Measurements from ENCODE around the gene TPO. TPM values are rescaled to one million over a fixed set of nuclear protein-coding genes. Genes with fewer than 3 reads are reported as not detected.

The TPO gene
- total and polyA plus RNA-seq, 5 donors = 1.3 to 2.0 (median 1.4) TPM; not detected in 1

- intact Hi-C loops (cut with DNase I) = no loop called here
- DNase-seq (no peak), ATAC-seq (no peak)
- H3K27me3 ChIP-seq (ENCODE audit: control insufficient read depth, insufficient read depth) = no peaks in the 10 kb centered on the region
- no peaks in the 10 kb centered on the region for H3K4me1 ChIP-seq (ENCODE audit: control insufficient read depth, insufficient read depth, low read length)
- H3K9me3 ChIP-seq (ENCODE audit: control insufficient read depth, low read length) = no peaks in the 10 kb centered on the region
- no peak overlapping the region for H3K27ac ChIP-seq (ENCODE audit: low read length)
- no peak overlapping the region for H3K4me3 ChIP-seq (ENCODE audit: low read length)
- WGBS = 94% methylated on average over 3 of the region's 3 CpGs
Observed at GRCh38 chr2:1427086-1427485, 13.8 kb downstream of the TPO start.

GRCh38 chr2:1429895-1430294 is 16.6 kb downstream of the TPO start:
- no peak overlapping the region for H3K4me3 ChIP-seq (ENCODE audit: low read length)
- WGBS = 80% methylated on average over 2 of the region's 2 CpGs
- no peaks in the 10 kb centered on the region for H3K27me3 ChIP-seq (ENCODE audit: control insufficient read depth, insufficient read depth)
- ATAC-seq = no peak
- DNase-seq = no peak
- intact Hi-C loops (cut with DNase I) = no loop called here
- no peaks in the 10 kb centered on the region for H3K9me3 ChIP-seq (ENCODE audit: control insufficient read depth, low read length)
- H3K27ac ChIP-seq (ENCODE audit: low read length) = no peak overlapping the region
- no peaks in the 10 kb centered on the region for H3K4me1 ChIP-seq (ENCODE audit: control insufficient read depth, insufficient read depth, low read length)

- WGBS = 81% methylated on average over 2 of the region's 2 CpGs
- Histone ChIP-seq H3K27ac (ENCODE audit: low read length) (no peak overlapping the region), H3K9me3 (ENCODE audit: control insufficient read depth, low read length) (no peaks in the 10 kb centered on the region), H3K4me1 (ENCODE audit: control insufficient read depth, insufficient read depth, low read length) (no peaks in the 10 kb centered on the region), H3K27me3 (ENCODE audit: control insufficient read depth, insufficient read depth) (no peaks in the 10 kb centered on the region), H3K4me3 (ENCODE audit: low read length) (no peak overlapping the region)
- ATAC-seq = no peak
- intact Hi-C loops (cut with DNase I) = no loop called here
- DNase-seq = no peak
Observed at GRCh38 chr2:1430491-1430890, 17.2 kb downstream of the TPO start.

GRCh38 chr2:1431886-1432400 is 18.7 kb downstream of the TPO start:
- DNase-seq = no peak

GRCh38 chr2:1432726-1433125 is 19.5 kb downstream of the TPO start:
- 84% methylated on average over 2 of the region's 2 CpGs for WGBS
- Histone ChIP-seq H3K27me3 (ENCODE audit: control insufficient read depth, insufficient read depth) (no peaks in the 10 kb centered on the region), H3K27ac (ENCODE audit: low read length) (no peak overlapping the region), H3K4me3 (ENCODE audit: low read length) (no peak overlapping the region), H3K4me1 (ENCODE audit: control insufficient read depth, insufficient read depth, low read length) (no peaks in the 10 kb centered on the region), H3K9me3 (ENCODE audit: control insufficient read depth, low read length) (no peaks in the 10 kb centered on the region)
- no peak for DNase-seq
- intact Hi-C loops (cut with DNase I) = no loop called here
- no peak for ATAC-seq

More at GRCh38 chr2:1431886-1432400, 18.7 kb downstream of the TPO start:
- Histone ChIP-seq H3K4me1 (ENCODE audit: control insufficient read depth, insufficient read depth, low read length) (no peaks in the 10 kb centered on the region), H3K27me3 (ENCODE audit: control insufficient read depth, insufficient read depth) (no peaks in the 10 kb centered on the region), H3K9me3 (ENCODE audit: control insufficient read depth, low read length) (no peaks in the 10 kb centered on the region), H3K4me3 (ENCODE audit: low read length) (no peak overlapping the region), H3K27ac (ENCODE audit: low read length) (no peak overlapping the region)
- no peak for ATAC-seq
- WGBS = 82% methylated on average over 6 of the region's 6 CpGs
- intact Hi-C loops (cut with DNase I) = no loop called here

- Histone ChIP-seq H3K4me3 (ENCODE audit: low read length) (no peak overlapping the region), H3K27ac (ENCODE audit: low read length) (no peak overlapping the region), H3K9me3 (ENCODE audit: control insufficient read depth, low read length) (no peaks in the 10 kb centered on the region), H3K4me1 (ENCODE audit: control insufficient read depth, insufficient read depth, low read length) (no peaks in the 10 kb centered on the region), H3K27me3 (ENCODE audit: control insufficient read depth, insufficient read depth) (no peaks in the 10 kb centered on the region)
- intact Hi-C loops (cut with DNase I) = no loop called here
- WGBS = 89% methylated on average over 9 of the region's 9 CpGs
- DNase-seq = no peak
- no peak for ATAC-seq
Observed at GRCh38 chr2:1436369-1436768, 23.1 kb downstream of the TPO start.

- intact Hi-C loops (cut with DNase I) = no loop called here
- Histone ChIP-seq H3K4me1 (ENCODE audit: control insufficient read depth, insufficient read depth, low read length) (no peaks in the 10 kb centered on the region), H3K9me3 (ENCODE audit: control insufficient read depth, low read length) (no peaks in the 10 kb centered on the region), H3K4me3 (ENCODE audit: low read length) (no peak overlapping the region), H3K27ac (ENCODE audit: low read length) (no peak overlapping the region), H3K27me3 (ENCODE audit: control insufficient read depth, insufficient read depth) (no peaks in the 10 kb centered on the region)
- 84% methylated on average over 11 of the region's 11 CpGs for WGBS
- ATAC-seq = no peak
- DNase-seq = no peak
Observed at GRCh38 chr2:1437101-1437500, 23.8 kb downstream of the TPO start.

GRCh38 chr2:1437537-1437936 is 24.3 kb downstream of the TPO start:
- WGBS = 85% methylated on average over 4 of the region's 4 CpGs
- H3K27me3 ChIP-seq (ENCODE audit: control insufficient read depth, insufficient read depth) = no peaks in the 10 kb centered on the region
- DNase-seq = no peak
- H3K9me3 ChIP-seq (ENCODE audit: control insufficient read depth, low read length) = no peaks in the 10 kb centered on the region
- no peak overlapping the region for H3K27ac ChIP-seq (ENCODE audit: low read length)
- no peak overlapping the region for H3K4me3 ChIP-seq (ENCODE audit: low read length)
- H3K4me1 ChIP-seq (ENCODE audit: control insufficient read depth, insufficient read depth, low read length) = no peaks in the 10 kb centered on the region
- intact Hi-C loops (cut with DNase I) = no loop called here
- ATAC-seq = no peak

- no peak for ATAC-seq
- 83% methylated on average over 6 of the region's 6 CpGs for WGBS
- no peaks in the 10 kb centered on the region for H3K4me1 ChIP-seq (ENCODE audit: control insufficient read depth, insufficient read depth, low read length)
- intact Hi-C loops (cut with DNase I) = no loop called here
- H3K9me3 ChIP-seq (ENCODE audit: control insufficient read depth, low read length) = no peaks in the 10 kb centered on the region
- H3K27me3 ChIP-seq (ENCODE audit: control insufficient read depth, insufficient read depth) = no peaks in the 10 kb centered on the region
- no peak overlapping the region for H3K27ac ChIP-seq (ENCODE audit: low read length)
- no peak for DNase-seq
- H3K4me3 ChIP-seq (ENCODE audit: low read length) = no peak overlapping the region
Observed at GRCh38 chr2:1438972-1439371, 25.7 kb downstream of the TPO start.

GRCh38 chr2:1440581-1440980 is 27.3 kb downstream of the TPO start:
- Histone ChIP-seq H3K27me3 (ENCODE audit: control insufficient read depth, insufficient read depth) (no peaks in the 10 kb centered on the region), H3K4me1 (ENCODE audit: control insufficient read depth, insufficient read depth, low read length) (no peaks in the 10 kb centered on the region), H3K9me3 (ENCODE audit: control insufficient read depth, low read length) (no peaks in the 10 kb centered on the region), H3K4me3 (ENCODE audit: low read length) (no peak overlapping the region), H3K27ac (ENCODE audit: low read length) (no peak overlapping the region)
- DNase-seq (no peak), ATAC-seq (no peak)
- WGBS = 81% methylated on average over 7 of the region's 7 CpGs
- intact Hi-C loops (cut with DNase I) = no loop called here

- Histone ChIP-seq H3K4me3 (ENCODE audit: low read length) (no peak overlapping the region), H3K9me3 (ENCODE audit: control insufficient read depth, low read length) (no peaks in the 10 kb centered on the region), H3K4me1 (ENCODE audit: control insufficient read depth, insufficient read depth, low read length) (no peaks in the 10 kb centered on the region), H3K27ac (ENCODE audit: low read length) (no peak overlapping the region), H3K27me3 (ENCODE audit: control insufficient read depth, insufficient read depth) (no peaks in the 10 kb centered on the region)
- ATAC-seq (no peak), DNase-seq (no peak)
- intact Hi-C loops (cut with DNase I) = no loop called here
- 84% methylated on average over 4 of the region's 4 CpGs for WGBS
Observed at GRCh38 chr2:1446301-1446700, 33.0 kb downstream of the TPO start.

- Histone ChIP-seq H3K27me3 (ENCODE audit: control insufficient read depth, insufficient read depth) (no peaks in the 10 kb centered on the region), H3K4me3 (ENCODE audit: low read length) (no peak overlapping the region), H3K27ac (ENCODE audit: low read length) (no peak overlapping the region), H3K9me3 (ENCODE audit: control insufficient read depth, low read length) (no peaks in the 10 kb centered on the region), H3K4me1 (ENCODE audit: control insufficient read depth, insufficient read depth, low read length) (no peaks in the 10 kb centered on the region)
- DNase-seq (no peak), ATAC-seq (no peak)
- WGBS = 43% methylated on average over 18 of the region's 18 CpGs
- intact Hi-C loops (cut with DNase I) = no loop called here
Observed at GRCh38 chr2:1448009-1448408, 34.7 kb downstream of the TPO start.

All from right cardiac atrium (tissue), 5 donors.